Right lobe of liver (tissue), 6 donors: ENCODE measurements around the gene LOXL1. TPM values are rescaled to one million over a fixed set of nuclear protein-coding genes. Genes with fewer than 3 reads are reported as not detected.

Source experiments
- ATAC-seq, 4 donors: fragments of 200-7000 bp; cut with Tn5 transposase; one replicate each; pipeline ENCODE4 v1.9.1; 2020; ENCODE audit warnings: mild to moderate bottlenecking in 4 of 4, moderate library complexity in 4 of 4
- DNase-seq, 3 donors: peaks; one replicate each; pipeline ENCODE4 v3.0.0-alpha.2; 2020
- H3K27ac ChIP-seq, 3 donors: fragments of 200-600 bp; one replicate each; pipeline ENCODE4 v1.8.0; 2022
- H3K27me3 ChIP-seq, 2 donors: fragments of 200-600 bp; one replicate each; pipeline ENCODE4 v1.8.0; 2022
- H3K36me3 ChIP-seq, 4 donors: fragments of 200-600 bp; sonication (generic) in 1 of 4; one replicate each; pipeline versions ENCODE4 v1.5.1 to v1.8.0; 2017 to 2022; ENCODE audit warnings: control low read depth in 1 of 4
- H3K4me1 ChIP-seq, 4 donors: fragments of 200-600 bp; sonication (generic) in 1 of 4; one replicate each; pipeline versions ENCODE4 v1.5.1 to v1.8.0; 2017 to 2022; ENCODE audit warnings: control low read depth in 1 of 4
- H3K4me3 ChIP-seq, 3 donors: fragments of 200-600 bp; one replicate each; pipeline ENCODE4 v1.8.0; 2022
- H3K9me3 ChIP-seq, 4 donors: fragments of 200-600 bp; sonication (generic) in 1 of 4; one replicate each; pipeline versions ENCODE4 v1.5.1 to v1.8.0; 2017 to 2022; ENCODE audit warnings: control low read depth in 1 of 4
- CTCF ChIP-seq, 4 donors: fragments of 200-600 bp in 3 of 4; fragments of 450-650 bp in 1 of 4; IDR thresholded peaks; one replicate each; pipeline versions ENCODE4 v1.5.1 to v1.8.0; 2016 to 2022; ENCODE audit warnings: antibody characterized with exemption in 4 of 4, mild to moderate bottlenecking in 2 of 4
- POLR2A ChIP-seq: fragments of 450-650 bp; IDR thresholded peaks from one replicate; pipeline ENCODE4 v1.6.1; 2017; ENCODE audit warnings: antibody characterized with exemption, mild to moderate bottlenecking
- WGBS: methylation state at CpG from one replicate; pipeline ENCODE4 v1.1.6; 2018; ENCODE audit warnings: low coverage, low lambda C conversion rate; ENCODE audit not compliant: insufficient coverage; ENCODE audit errors: missing lambda C conversion rate; 5-methylcytosine and 5-hydroxymethylcytosine counted together
- intact Hi-C, 2 donors: fragments of 100-400 bp; cut with DNase I; formaldehyde crosslinking; loops; one replicate each; pipeline versions ENCODE4 v1.11.2 to v1.14.1; 2022
- total RNA-seq, 6 experiments: library from RNA; depleted of rRNA in 2 of 6; stranded (reverse); fragments of >200 nt in 2 of 6; fragmentation: NEBNext Ultra II Directional in 3 of 6; extraction: Animal tissue kit (Norgen Biotek cat#: 25700) in 3 of 6; gene quantifications; one replicate each; pipeline versions ENCODE4 v1.1.0 to v1.2.4, GENCODE V29; 2016 to 2023
- donor health status: DM: no; HTN: yes; CAD: no.
- donor health status: DM: no; HTN: no; CAD: no.
- donor health status: DM: no; HTN: no; CAD: no.
- donor health status: DM: no; HTN: yes; CAD: no.
- donor health status: DM: no; HTN: yes; CAD: no.

Gene LOXL1
- total RNA-seq, 6 experiments from 2014 or later = 0.29 to 2.3 (median 0.83) TPM

- no peak overlapping the region for H3K27ac ChIP-seq
- no peaks in the 10 kb centered on the region for H3K27me3 ChIP-seq
- no peaks in the 10 kb centered on the region for H3K9me3 ChIP-seq
- no peaks in the 10 kb centered on the region for H3K36me3 ChIP-seq
- ATAC-seq (no peak), DNase-seq (no peak)
- no peaks in the 10 kb centered on the region for H3K4me1 ChIP-seq
- intact Hi-C loops = no loop called here
- WGBS = 83% methylated on average over 3 of the region's 3 CpGs
- no peak overlapping the region for H3K4me3 ChIP-seq
- TF ChIP-seq CTCF (IDR thresholded peaks at IDR 0.05) (no peak), POLR2A (no peak)
These were observed 20.9 kb upstream of the LOXL1 start for GRCh38 chr15:73905225-73905827.

GRCh38 chr15:73906346-73907034, 19.8 kb upstream of the LOXL1 start:
- no peak for TF ChIP-seq CTCF (IDR thresholded peaks at IDR 0.05)
- no peak for TF ChIP-seq POLR2A
- Histone ChIP-seq H3K4me3 (no peak overlapping the region), H3K27ac (no peak overlapping the region), H3K36me3 (no peaks in the 10 kb centered on the region), H3K4me1 (no peaks in the 10 kb centered on the region), H3K27me3 (no peaks in the 10 kb centered on the region), H3K9me3 (no peaks in the 10 kb centered on the region)
- 53% methylated on average over 3 of the region's 4 CpGs for WGBS
- DNase-seq (no peak), ATAC-seq (no peak)
- intact Hi-C loops = no loop called here

- Histone ChIP-seq H3K27ac (no peak overlapping the region), H3K36me3 (no peaks in the 10 kb centered on the region), H3K4me3 (no peak overlapping the region), H3K9me3 (no peaks in the 10 kb centered on the region), H3K27me3 (no peaks in the 10 kb centered on the region), H3K4me1 (no peaks in the 10 kb centered on the region)
- TF ChIP-seq POLR2A (no peak), CTCF (IDR thresholded peaks at IDR 0.05) (no peak)
- DNase-seq (no peak), ATAC-seq (no peak)
- 53% methylated on average over 2 of the region's 2 CpGs for WGBS
- intact Hi-C loops = no loop called here
These were observed 19.2 kb upstream of the LOXL1 start for GRCh38 chr15:73907035-73907408.

- TF ChIP-seq POLR2A (no peak), CTCF (IDR thresholded peaks at IDR 0.05) (peak; percentile 82 to 94 (median 88))
- 14% methylated on average over 6 of the region's 7 CpGs for WGBS
- no peaks in the 10 kb centered on the region for H3K9me3 ChIP-seq
- H3K36me3 ChIP-seq = no peaks in the 10 kb centered on the region
- H3K27me3 ChIP-seq = no peaks in the 10 kb centered on the region
- peak; percentile 94 to 98 (median 96) for ATAC-seq
- H3K4me1 ChIP-seq = no peaks in the 10 kb centered on the region
- DNase-seq = peak; percentile 80 to 83 (median 83)
- no peak overlapping the region for H3K4me3 ChIP-seq
- H3K27ac ChIP-seq = no peak overlapping the region
- intact Hi-C loops = no loop called here
These were observed 18.0 kb upstream of the LOXL1 start for GRCh38 chr15:73908030-73908821.
